Stimulated activated CD4-positive, alpha-beta T cell treated with anti-CD3 and anti-CD28 coated beads, Interleukin-15, amount 100 ng/mL, for 48 hours (primary cell): Measurements from ENCODE around the gene FOXL1.
"Not testable (repeated sequence)": the region's sequence is repeated elsewhere in the genome, so short reads cannot be mapped to it uniquely, and the experiment has no call there.

ENCODE experiments used
- DNase-seq, 2 donors: peaks; one replicate each; pipeline ENCODE4 v3.0.0-alpha.2; 2020; ENCODE audit warnings: low read depth in 2 of 2

Gene FOXL1

GRCh38 chr16:86580791-86581170 is 2.4 kb downstream of the FOXL1 start:
- DNase-seq, result no peak

GRCh38 chr16:86581458-86581857 is 3.1 kb downstream of the FOXL1 start:
- DNase-seq, result no peak

GRCh38 chr16:86584071-86584685 is 5.8 kb downstream of the FOXL1 start:
- no peak for DNase-seq

GRCh38 chr16:86584726-86585721 is 6.7 kb downstream of the FOXL1 start:
- no peak for DNase-seq

- DNase-seq, result no peak
Measured at GRCh38 chr16:86585821-86586611, 7.7 kb downstream of the FOXL1 start.

GRCh38 chr16:86587487-86587886 is 9.1 kb downstream of the FOXL1 start:
- no peak for DNase-seq

GRCh38 chr16:86587955-86588354 is 9.6 kb downstream of the FOXL1 start:
- not testable (repeated sequence) for DNase-seq

- DNase-seq, result no peak
Measured at GRCh38 chr16:86590501-86591144, 12.3 kb downstream of the FOXL1 start.

GRCh38 chr16:86591270-86591669 is 12.9 kb downstream of the FOXL1 start:
- no peak for DNase-seq

- DNase-seq, result no peak
Measured at GRCh38 chr16:86593913-86594620, 15.7 kb downstream of the FOXL1 start.

- no peak for DNase-seq
Measured at GRCh38 chr16:86594721-86595120, 16.4 kb downstream of the FOXL1 start.

- DNase-seq, result no peak
Measured at GRCh38 chr16:86595983-86596605, 17.7 kb downstream of the FOXL1 start.

GRCh38 chr16:86597126-86597879 is 19.0 kb downstream of the FOXL1 start:
- DNase-seq, result no peak

- DNase-seq, result no peak
Measured at GRCh38 chr16:86597880-86598606, 19.7 kb downstream of the FOXL1 start.

GRCh38 chr16:86598607-86599565 is 20.5 kb downstream of the FOXL1 start:
- DNase-seq, result no peak

GRCh38 chr16:86601356-86601755 is 23.0 kb downstream of the FOXL1 start:
- no peak for DNase-seq

- no peak for DNase-seq
Measured at GRCh38 chr16:86602521-86602920, 24.2 kb downstream of the FOXL1 start.
